NCI-H82 (cell line): ENCODE data around the gene CCDC69.
"Not testable (repeated sequence)": the region's sequence is repeated elsewhere in the genome, so short reads cannot be mapped to it uniquely, and the experiment has no call there.

Experiments used
- DNase-seq: peaks from one replicate; lab custom pipeline; 2025; lab: John Stamatoyannopoulos, UW

CCDC69 gene

DNA sequence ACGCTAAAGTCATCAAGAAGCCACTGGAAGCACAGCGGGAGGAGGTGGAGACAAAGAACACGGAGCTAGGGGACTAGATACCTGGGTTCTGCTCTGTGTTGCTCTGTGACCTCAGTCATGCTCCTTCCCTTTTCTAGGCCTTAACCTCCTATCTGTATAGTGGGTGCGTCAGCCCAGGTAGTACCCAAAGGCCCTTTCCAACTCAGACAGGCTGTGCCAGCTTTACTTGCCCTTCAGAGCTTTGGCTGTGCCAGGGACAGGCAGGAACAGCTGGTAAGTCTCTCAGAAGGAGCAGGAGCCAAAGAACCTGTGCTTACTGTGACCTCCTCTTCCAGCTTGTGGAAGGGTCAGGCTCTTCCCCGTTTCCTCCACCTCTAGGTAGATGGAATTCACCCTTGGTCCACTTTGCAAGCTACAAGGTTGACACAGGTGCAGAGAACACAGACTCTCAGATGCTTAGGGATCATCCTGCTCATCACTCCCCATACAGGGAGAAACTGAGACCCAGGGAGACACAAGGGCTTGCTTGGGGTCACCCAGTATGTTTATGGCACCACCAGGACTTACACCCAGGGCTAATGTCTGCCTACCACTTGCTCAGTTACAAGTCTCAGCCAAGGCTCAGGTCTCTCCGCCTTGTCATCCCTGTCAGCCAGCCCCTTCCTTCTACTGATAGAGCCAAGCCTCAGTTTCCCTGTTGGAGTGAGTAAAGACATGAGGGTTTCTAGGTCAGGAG is 1.7 kb downstream of the CCDC69 start:
- no peak for DNase-seq

DNA sequence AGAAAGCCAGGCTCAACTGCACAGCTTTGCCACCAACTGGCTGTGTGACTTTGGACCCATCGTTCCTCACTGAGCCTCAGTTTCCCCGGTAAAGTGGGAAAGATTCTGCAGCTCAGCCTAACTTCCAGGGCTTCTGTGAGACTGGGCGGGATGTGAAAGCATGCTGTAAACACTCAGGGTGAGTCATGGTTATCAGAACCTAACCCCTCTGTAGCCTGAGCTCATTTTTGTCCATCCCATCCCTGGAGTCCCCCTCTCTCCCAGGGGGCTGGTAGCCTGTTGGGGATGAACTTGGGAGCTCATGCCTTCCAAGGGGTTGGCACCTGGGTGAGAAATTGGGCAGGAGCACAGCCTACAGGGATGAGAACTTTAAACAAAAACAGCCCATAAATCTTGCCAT is 2.3 kb downstream of the CCDC69 start:
- DNase-seq: no peak

DNA sequence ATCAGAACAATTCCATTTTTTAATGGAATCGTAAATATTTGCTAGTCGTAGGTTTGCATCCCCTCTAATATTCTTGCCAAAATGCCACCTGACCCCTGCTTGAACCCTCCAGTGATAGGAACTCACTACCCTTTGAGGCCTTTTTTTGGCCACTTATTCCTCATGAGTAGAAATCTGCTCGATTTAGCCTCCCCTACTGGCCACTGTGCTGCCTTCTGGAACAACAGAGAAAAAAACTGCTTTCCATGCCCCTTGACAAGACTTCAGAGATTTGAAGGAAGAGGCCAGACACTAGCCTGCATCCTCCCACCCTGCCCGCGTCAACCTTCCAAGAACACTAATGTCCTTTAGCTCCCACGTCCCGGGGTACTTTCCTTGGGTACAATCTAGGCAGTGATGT is 4.1 kb downstream of the CCDC69 start:
- DNase-seq: no peak

DNA sequence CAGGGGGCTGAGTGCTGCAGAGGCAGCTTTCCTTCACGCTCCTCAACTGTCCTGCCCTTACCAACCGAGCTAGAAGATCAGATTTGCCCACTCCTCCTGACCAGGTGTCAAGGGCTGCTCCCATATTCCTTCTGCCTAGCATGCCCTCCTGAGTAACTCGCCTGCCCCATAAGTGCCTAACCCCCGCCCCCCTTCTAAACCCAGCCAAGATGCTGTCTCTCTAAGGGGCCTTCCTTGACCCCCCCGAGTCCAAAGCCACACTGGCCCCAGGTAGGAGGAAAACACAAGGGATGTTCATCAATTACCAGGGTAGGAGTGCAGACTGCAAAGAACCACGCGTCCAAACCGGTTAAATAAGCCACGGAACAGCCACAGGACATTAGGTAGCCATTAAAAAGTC is 4.8 kb downstream of the CCDC69 start:
- DNase-seq: no peak

DNA sequence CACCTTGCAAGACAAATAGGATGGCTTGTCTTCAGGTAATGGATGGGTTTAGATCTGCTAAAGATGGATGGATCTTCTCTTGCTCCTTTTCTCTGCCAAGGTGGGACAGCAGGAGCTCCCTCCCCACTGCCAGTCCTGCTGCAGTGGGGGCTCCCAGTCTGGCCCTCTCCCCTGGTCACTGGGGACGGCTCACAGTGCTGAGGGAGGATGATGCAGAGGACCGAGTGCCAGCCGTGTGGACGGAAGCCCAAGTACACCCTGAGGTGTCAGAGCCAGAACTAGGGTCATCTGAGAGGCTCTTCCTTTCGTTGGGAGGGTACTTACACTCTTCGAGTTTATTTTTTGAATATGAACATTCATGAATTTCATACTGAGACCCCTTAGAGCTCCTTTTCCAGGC is 5.7 kb downstream of the CCDC69 start:
- no peak for DNase-seq

DNA sequence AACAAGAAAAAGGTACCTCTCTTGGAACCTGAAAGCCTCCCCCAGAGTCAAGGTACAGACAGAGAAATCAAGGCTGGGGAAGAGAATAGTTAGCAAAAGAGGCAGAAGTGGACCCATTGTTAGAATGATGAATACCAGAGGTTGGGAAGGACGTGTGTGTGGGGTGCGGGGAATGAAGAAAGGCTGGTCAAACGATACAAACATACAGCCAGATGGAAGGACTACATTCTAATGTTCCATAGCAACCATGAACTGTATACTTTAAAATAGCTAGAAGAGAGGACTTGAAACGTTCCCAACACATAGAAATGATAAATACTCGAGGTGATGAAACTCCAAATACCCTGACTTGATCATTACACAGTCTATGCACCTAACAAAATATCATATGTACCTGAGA is 7.1 kb downstream of the CCDC69 start:
- DNase-seq: no peak

DNA sequence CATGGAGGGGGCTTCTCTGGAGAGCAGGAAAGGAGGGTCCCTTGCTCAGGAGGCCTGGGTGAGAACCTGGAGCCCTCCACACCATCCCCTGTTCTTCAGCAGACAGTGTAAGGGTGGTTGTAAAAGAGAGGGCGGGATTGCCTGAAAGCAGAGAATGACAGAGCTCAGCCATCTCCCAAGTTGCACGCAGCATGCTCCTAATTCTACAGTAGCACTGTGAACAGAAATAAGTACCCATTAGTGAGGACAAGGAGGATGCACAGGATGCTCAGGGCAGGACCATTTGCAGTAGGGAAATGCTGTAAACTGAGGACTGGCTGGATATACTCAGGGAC is 8.4 kb downstream of the CCDC69 start:
- DNase-seq: no peak

DNA sequence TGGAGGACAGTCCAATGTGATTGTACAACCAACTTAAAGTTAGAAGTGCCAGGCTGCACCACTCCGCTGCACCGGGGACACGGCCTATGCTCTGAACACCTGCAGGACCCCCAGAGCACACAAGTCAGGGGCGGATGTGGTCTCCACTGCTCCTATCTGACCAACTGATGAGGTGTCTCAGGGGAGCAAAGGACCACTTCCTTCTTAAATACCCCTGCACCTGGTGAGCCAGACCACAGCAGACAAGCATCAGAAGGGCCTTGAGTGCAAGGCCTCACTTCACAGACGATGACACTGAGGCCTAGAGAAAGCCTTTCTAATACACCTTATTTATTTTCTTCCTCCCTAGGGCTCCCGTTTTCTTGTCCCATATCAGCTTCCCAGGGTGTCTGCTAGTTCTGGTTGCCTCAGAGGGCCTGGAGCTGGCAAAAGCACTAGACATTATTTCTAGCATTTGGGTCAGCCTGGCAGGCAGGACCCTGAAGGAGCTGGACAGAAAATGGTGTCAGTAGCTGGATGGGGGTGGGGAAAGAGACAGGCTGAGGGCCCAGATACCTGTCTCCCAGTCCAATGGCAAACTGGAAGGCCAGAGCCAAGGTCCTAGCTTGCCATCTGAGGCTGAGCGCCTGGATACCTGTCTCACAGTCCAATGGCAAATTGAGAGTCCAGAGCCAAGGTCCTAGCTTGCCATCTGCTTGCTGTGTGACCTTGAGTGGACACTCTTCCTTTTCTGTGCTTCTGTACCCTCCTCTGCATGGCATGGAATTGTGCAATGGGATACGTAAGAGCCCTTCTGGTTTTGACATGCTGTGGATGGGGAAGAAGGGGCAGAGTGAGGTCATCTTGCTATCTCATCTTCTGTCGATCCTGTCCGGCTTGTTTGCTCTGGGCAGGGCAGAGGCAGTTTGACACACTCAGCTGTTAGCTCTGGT is 9.0 kb downstream of the CCDC69 start:
- DNase-seq: no peak

DNA sequence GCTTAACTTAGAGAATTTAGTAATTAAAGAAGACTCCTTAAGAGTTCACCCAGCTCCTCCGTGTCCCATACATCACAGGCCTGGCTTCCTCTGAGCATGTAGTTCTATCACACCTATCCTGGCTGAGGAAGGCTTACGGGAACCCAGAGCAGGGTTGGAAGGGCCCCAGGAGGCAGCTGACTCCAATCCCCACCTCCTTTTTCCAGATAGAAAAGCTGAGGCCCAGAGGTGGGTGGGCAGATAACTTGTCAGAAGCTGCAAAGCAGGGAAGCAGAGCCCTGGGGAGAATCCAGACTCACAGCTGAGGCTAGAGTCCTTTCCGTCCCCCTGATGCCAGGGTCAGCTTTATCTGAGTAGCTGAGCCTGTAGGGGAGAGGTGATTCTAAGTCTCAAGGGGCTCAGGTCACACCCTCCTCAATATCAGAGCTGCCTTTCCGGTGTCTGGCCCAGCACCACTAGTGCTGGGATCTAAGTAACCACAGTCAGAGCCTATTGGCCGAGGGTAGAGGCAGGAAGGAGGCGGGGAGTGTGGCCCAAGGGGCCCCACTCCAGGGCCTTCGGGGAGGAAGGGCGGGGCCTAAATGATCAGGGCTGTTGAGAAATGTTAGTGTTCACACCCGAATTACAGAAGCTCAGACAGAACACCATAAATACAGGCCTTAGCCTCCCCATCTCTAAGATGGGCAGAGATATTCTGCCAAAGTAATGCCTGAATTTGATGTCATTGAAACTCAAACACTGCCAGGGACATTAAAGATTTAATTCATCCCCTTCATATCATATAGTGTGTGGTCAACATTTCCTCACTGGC is 9.9 kb downstream of the CCDC69 start:
- DNase-seq: peak; percentile 47

DNA sequence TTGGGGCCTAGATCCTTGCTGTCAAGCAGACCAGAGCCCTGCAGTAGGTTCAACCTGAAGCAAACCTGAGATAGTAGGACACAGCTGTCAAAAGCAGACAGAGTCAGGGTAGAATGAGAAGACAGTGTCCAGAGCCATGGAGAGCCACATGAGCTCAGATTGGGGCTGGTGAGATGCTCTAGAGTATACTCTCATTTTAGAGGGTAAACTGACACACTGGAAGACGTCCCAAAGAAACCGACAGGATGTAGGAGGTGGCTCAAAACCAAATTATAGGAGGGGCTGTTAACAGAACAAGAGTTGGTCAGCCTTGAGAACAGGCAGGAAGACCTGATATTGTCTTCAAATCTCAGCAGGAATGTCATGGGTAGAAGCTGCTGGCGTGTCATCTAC is 11.5 kb downstream of the CCDC69 start:
- no peak for DNase-seq

DNA sequence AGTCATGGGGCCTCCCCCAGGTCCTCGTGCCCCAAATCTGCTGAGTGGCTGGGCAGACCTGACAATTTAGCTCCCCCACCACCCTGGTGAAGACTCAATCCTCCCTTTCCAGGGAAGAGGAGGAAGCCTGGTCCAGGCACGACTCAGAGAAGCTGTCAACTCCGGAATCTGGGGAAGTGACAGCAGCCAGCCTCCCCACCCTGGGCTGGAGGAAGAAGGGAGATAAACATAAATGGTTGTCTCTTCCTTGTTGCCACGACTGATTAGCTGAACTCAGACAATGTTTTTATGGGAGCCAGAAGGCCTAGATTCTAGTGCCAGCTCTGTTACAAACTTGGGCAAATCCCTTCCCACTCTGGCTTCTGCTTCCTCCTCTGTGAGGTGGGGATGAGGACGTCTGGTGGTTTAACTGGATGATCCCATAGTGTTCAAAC is 15.4 kb downstream of the CCDC69 start:
- DNase-seq: peak; percentile 18

DNA sequence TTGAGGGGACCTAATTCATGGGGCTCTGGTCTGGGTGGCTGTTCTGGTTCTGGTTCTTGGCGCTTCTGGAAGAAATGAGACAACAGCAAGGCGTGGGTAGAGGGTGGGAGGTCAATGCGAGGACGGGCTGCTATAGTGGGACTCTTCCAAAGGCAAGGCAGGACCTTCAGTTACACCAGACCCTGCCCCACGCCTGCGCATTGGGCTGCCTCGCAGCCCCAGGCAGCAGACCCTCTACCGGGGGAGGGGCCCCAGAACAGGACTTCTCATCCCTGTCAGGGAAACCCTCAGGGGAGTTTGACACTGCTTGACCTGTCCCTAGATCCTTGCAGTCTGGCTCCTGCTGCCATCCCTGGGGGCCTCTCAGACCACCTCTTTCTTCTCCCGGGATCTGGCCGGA is 18.5 kb downstream of the CCDC69 start:
- DNase-seq: no peak

DNA sequence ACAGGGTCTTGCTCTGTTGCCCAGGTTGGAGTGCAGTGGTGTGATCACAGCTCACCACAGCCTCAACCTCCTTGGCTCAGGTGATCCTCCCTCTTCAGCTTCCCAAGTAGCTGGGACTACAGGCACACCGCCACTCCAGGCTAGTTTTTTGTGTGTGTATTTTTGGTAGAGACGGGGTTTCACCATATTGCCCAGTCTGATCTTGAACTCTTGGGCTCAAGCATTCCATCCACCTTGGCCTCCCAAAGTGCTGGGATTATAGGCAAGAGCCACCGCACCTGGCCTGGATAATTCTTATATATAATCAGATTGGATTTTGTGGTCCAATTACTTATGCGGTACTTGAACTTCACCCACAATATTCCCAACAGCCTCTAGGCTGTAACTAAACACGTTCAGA is 19.8 kb downstream of the CCDC69 start:
- DNase-seq: peak; percentile 65

DNA sequence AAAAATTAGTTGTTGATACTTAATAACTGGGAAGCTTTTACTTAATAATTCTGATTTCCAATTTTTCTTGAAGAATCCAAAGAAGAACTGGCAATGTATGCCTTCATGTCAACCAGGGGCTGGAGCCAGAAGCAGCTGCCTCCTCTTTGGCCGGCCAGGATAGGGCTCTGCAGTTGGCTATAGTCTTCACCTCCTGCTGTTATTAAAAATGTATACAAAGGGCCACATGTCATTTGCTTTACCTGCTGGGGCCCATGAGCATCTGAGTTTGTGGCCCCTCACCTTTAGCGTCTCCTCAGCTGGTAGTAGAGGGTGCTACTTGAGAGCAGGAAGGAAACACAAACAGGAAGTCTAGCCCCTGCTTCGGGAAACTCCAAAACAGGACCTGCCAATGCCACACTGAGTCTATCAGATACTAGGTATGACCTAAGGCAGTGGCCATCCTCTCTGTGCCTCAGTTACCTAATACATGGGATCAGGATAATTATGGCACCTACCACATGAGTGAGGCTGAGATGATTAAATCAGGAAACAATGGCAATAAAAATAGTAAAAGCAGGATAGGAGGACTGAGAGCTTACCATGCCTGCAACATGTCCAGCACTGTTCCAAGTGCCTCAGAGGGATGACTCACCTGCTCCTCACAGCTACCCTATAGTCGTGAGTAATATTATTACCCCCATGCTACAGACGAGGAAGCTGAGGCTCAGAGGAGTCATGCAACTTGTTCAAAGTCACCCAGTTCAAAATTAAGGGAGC is 21.3 kb downstream of the CCDC69 start:
- DNase-seq: no peak

DNA sequence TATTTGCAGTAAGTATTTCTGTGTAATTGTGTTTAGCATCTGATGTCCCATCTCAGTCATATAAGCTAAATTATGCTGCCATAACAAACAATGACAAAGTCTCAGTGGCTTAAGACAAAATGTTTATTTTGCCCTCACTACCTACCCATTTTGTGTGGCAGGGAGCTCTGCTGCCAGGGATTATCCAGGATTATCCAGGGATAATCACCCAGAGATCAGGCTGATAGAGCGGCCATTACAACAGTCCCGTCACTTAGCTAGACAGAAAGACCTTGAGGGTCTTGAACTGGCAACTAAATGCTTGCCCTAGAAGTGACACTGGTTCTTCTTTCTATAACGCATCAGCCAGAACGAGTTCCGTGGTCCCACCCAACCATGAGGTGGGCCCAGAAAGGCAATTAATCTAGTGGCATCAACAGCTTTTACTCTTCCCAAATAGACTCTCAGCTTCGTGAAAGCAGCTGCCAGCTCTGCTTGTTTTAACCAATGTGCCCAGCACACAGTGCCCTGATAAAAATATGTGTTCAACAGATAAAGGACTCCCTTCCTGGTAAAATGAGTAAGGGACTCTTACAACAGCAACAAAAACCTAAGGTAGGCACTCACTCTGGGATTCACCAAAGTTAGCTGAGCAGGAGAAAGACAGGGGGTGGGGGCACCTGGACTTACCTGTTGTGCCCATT is 22.8 kb downstream of the CCDC69 start:
- DNase-seq: peak; percentile 90

DNA sequence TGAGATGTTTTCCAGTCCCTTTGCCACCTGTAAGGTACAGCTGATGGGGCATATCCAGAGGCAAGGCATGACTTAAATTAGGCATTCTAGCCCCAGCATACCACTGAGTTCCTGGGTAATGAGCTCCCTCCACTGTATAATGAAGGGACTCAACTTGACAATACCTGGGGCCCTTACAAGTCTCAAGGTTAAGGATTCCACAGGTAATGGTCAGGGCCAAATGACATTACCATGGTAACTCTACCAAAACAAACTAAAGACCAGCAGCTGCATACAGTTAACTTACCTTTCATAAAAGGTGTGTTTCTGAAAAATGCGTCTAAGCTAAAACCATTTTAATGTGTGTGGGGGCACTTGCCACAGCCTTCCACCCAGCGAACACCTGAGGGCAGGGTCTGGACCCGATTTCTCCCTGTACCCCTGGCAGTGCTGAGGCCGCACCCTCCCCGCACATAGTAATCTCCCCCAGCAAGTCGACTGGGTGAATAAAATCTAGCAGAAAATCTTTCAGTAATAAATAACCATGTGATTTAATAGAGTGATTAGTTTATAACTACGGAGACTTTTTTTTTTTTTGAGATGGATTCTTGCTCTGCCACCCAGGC is 24.2 kb downstream of the CCDC69 start:
- no peak for DNase-seq

DNA sequence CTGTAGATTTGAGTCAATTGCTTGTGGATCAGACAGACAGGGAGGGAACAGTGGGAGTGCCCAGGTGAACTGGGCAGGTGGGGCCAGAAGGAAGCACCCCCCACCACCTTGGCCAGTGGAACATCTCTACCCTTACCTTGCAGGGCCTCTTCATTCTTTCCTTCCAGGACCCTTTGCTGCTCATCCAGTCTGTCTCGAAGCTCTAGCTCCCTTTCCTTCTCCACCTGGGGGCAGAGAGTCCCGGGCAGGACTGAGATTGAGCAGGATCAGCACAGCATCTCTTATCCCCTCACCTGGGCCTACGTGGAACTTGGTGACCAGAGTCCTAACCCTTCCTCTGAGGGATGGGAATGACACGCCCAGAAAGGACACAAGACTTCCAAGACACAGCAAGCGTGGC is 25.0 kb downstream of the CCDC69 start:
- no peak for DNase-seq

DNA sequence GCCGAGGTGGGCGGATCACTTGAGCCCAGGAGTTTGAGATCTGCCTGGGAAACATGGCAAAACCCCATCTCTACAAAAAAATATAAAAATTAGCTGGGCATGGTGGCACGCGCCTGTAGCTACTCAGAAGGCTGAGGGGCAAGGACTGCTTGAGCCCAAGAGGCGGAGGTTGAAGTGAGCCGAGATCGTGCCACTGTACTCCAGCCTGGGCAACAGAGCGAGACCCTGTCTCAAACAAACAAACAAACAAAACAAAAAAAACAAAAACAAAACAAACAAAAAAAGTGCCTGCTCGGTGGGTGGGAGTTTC is 26.6 kb downstream of the CCDC69 start:
- not testable (repeated sequence) for DNase-seq

DNA sequence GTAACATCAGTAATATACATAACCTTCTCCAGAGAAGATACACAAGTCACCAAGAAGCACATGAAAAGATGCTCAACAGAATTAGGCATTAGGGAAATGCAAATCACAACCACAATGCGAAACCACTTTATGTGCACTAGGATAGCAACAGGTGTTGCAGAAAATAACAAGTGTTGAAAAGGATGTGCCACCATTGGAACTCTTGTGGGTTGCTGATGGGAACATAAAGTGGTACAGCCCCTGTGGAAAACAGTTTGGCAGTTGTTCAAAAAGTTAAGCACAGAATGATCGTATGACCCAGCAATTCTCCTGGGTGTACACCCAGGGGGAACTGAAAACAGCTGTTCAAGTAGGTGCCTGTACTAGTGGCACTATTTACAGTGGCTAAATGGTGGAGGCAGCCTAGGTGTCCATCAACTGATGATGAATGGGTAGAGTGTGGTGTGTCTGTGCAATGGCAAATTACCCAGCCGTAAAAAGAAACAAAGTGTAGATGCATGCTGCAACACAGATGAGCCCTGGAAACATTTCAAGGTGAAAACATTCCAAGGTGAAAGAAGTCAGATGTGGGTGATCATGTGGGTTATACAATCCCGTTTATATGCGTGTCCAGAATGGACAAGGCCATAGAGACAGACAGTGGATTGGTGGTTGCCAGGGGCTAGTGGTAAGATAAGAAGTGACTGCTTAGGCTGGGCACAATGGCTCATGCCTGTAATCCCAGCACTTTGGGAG is 27.2 kb downstream of the CCDC69 start:
- DNase-seq: no peak

DNA sequence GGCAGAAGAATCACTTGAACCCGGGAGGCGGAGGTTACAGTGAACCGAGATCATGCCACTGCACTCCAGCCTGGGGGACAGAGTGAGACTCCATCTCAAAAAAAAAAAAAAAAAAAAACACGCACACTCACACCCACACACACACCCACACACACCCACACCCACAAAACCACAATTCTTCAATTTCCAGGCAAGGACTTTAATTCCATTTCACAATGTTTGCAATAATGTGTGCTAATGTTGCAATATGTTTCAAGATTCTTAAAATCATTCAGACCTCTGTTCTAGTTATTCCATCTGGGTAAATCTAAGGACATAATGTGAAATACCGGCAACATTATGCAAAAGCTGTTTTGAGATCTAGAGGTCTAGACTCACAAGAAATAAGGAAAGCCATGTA is 28.3 kb downstream of the CCDC69 start:
- DNase-seq: no peak
